GM04503 (cell line): ENCODE measurements around the gene GABRA6.
"Not testable (repeated sequence)": the region's sequence is repeated elsewhere in the genome, so short reads cannot be mapped to it uniquely, and the experiment has no call there.

ENCODE experiments used
- DNase-seq: peaks from one replicate; pipeline ENCODE4 v3.0.0-alpha.2; 2012; ENCODE audit warnings: low read depth

GABRA6 gene

GRCh38 chr5:161685461-161685860 is at the start of gene GABRA6:
Gene GABRA6, plus strand, starts transcription at chr5:161685721. Its CDS starts 269 bp downstream, at chr5:161685990.
- DNase-seq = no peak

DNA sequence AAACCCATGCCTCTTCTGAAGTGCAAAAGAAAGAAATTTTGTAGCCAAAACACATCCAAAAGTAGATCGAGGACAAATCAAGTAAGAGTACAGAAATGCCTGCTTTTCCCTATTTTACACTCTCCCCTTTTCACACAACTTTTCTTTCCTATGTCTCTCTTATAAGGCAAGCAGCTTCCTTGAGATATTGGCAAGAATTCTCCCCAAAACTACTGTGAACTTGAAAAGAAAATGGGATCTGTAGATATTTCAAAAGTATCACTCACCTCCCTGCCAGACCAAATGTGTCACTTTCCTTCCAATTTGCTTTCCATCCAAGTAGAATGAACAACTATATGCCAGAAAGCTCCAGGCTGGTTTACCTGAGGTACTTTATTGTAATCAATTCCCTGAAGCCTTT is 47.9 kb upstream of the GABRA6 start:
- DNase-seq = no peak

DNA sequence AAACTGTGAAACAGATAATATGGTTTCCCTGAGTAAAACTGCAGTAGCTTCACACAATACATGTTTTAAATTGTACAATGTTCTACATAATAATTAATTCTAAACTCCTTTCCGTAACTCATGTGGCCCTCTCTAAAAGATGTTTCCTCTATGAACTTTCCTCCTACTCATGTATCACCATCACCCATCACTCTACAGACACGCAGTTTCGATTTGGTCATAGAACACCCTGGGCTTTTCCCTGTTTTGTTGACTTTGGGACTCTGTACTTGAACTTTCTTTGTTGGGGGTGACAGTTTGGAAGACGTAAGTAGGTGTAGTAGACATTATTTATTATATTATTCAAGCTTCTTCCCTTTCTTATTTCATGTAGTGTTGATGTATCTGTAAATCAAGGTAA is 44.1 kb upstream of the GABRA6 start:
- DNase-seq = no peak

GRCh38 chr5:161645264-161645663 is 40.3 kb upstream of the GABRA6 start:
- DNase-seq = no peak

DNA sequence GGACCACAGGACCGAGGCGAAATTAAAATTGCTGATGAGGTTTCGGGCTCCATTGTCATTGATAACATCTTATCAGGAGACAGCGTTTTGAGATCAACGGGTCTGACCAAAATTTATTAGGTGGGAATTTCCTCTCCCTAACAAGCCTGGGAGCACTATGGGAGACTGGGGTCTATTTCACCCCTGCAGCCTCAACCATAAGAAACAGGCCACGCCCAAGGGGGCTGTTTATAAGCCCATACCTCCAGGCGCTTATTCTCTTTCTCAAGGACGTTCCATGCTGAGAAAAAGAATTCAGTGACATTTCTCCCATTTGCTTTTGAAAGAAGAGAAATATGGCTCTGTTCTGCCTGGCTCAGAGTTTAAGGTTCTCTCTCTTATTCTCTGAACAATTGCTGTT is 33.6 kb upstream of the GABRA6 start:
- not testable (repeated sequence) for DNase-seq

DNA sequence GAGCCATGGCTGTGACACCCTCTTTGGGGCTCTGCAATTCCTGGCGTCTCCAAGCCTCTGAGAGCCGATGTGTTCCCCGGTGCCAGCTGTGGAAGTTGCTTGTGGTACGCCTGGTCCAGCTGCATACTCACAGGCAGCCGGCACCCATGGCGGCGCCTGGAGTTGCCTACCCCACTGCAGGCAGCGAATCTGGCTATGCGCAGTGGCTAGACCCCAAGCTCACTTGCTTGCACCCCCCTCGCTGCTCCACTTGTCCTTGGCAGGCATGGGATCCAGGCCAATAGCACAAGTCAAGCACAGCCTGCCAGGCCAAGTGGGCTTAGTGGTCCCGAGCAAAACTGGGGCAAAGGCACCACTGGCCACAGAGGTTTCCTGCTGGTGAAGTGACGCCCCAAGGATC is 24.7 kb upstream of the GABRA6 start:
- DNase-seq = no peak

GRCh38 chr5:161663431-161663830 is 22.1 kb upstream of the GABRA6 start:
- no peak for DNase-seq

- no peak for DNase-seq
Observed at GRCh38 chr5:161676103-161676502, 9.4 kb upstream of the GABRA6 start.

GRCh38 chr5:161686149-161686548 is 628 bp downstream of the GABRA6 start:
- DNase-seq = no peak

- no peak for DNase-seq
Observed at GRCh38 chr5:161686881-161687280, 1.4 kb downstream of the GABRA6 start.

DNA sequence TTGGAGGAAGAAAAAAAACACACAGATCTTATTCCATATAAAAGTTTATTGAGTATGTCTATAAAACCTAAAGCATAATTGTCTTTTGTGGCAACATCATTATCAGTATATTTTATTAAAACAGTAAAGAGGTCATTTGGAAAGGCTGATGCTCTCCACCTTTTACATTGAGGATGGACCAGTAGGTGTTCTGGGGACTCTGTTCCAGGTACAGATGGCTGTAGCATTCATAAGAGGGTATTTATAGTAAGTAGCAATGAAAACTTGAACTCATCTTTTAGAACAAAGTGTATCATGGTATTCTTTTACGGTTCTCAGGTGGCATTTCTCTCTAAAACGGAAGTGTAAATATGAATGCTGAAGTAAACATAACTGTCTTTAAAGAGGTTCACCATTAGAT is 1.8 kb downstream of the GABRA6 start:
- DNase-seq = no peak

- DNase-seq = no peak
Observed at GRCh38 chr5:161691911-161692310, 6.4 kb downstream of the GABRA6 start.

GRCh38 chr5:161697001-161697400 is 11.5 kb downstream of the GABRA6 start:
- DNase-seq = no peak

- no peak for DNase-seq
Observed at GRCh38 chr5:161700065-161700464, 14.5 kb downstream of the GABRA6 start.

DNA sequence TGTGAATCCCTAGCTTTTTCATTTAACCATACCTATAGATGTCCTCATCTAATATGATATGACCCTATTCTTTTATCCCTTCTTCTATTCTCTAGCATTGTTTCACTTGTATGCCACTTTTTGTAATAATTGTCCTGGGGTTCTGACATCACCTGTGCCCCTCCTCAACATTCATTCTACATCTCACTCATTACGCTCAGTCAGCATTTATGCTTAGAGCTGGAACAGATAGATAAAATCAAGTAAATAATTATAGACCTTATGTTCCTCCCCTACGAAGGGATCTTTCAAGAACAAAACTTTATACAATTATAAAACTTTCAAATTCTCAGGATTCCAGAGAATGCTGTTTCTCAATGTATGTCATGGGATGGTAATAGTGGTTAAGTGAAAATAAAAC is 18.0 kb downstream of the GABRA6 start:
- DNase-seq = no peak

- DNase-seq = no peak
Observed at GRCh38 chr5:161707382-161707781, 21.9 kb downstream of the GABRA6 start.

DNA sequence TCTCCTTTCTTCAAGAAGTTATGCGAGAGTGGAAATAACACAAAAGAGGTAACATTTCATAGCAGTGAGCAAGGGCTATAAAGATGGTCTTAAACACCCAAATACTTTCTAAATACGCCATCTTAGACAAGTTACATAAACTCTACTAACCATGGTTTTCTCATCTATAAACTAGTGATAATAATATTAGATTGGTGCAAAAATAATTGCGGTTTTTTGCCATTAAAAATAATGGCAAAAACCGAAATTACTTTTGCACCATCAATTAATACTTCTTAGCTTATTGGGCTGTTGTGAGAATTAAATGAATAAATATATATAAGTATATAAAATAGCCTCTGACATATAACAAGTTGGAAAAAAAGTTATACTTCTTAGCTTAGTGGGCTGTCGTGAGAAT is 23.7 kb downstream of the GABRA6 start:
- DNase-seq = no peak

GRCh38 chr5:161713042-161713441 is 27.5 kb downstream of the GABRA6 start:
- DNase-seq = no peak

- DNase-seq = no peak
Observed at GRCh38 chr5:161719157-161719556, 33.6 kb downstream of the GABRA6 start.

DNA sequence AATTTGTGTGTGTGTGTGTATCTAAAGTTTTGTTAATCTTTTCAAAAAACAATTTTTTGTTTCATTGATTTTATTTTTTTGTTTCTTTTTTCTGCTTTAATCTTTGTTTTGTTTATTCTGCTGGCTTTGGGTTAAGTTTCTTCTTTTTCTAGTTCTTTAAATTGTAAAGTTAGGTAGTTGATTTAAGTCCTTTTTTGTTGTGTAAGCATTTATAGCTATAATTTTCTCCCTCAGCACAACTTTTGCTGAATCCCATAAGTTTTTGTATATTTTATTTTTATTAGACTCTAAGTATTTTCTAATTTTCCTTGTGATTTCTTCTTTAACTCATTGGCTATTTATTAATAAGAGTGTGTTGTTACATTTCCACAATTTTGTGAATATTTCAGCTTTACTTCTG is 34.9 kb downstream of the GABRA6 start:
- DNase-seq = no peak

DNA sequence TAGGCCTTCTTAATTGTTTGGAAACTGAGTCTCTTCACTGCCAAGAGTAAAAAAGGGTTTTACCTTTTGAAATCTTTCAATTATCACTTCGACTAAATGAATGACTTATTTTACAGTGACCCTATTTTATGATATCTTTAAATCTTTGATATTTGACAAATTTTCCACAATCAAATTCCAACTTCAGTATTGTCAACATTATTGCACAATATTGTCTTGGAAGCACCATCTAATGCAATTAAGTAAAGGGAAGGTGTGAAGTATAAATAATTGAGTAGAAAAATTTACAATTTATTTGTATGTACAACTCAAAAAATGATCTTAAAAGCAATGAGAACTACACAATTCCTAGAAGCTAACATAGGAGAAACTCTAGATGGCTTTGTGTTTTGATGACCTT is 49.2 kb downstream of the GABRA6 start:
- no peak for DNase-seq

- DNase-seq = no peak
Observed at GRCh38 chr5:161740433-161740832, 54.9 kb downstream of the GABRA6 start.

DNA sequence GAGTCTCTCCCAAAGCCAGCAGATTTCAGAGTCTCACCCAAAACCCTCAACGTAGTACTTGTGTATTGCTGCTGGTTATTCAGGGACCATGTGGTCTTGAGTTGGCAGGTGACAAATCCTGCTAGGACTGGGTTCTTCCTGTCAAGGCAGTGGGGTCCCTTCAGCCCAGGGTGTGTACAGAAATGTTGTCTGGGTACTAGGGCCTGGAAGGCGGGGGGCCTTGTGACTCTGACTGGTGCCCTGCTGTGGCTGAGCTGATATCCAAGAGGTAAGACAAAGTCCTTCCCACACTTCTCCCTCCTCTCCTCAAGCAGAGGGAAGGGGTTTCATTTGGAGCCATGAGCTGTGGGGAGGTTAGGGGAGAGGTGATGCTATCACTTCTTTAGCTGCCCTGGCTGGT is 58.8 kb downstream of the GABRA6 start:
- no peak for DNase-seq

DNA sequence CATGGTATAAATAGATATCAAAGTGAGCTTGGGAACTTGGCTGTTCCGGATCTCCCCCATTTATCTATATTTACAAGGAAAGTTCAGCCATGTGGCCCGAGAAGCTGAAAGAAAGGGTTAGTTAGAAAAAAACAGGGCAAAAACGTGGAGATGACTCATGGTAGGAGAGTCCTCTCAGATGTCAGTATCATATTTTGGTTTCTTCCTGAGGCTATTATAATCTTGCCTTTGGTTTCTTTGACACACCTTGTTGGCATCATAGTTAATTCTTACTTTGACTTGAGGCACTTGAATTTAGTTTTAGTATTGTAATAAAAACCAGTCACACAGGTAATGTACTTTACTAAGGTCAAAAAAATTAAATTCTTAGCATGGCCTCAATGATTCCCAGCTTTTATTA is 59.9 kb downstream of the GABRA6 start:
- DNase-seq = no peak

DNA sequence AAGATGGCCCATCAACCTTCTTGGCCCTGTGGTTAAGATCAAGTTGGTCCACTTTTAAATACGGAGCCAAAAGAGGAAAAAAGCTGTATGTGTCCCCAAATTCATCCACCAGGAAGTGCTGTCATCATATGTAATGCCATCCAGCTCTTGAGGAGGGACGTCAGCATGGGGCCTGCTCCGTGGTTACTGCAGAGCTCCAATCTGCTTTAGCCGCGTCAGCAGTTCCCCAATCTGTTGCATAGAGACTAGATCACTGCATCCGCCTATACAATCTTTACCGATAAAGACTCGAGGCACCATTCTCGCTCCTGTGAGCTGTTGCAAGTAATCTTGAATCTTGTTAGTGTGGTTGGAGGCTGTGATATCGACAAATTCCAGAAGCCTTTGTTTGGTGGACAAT is 65.7 kb downstream of the GABRA6 start:
- DNase-seq = no peak
